ENCODE data around the gene STRBP. TPM values are rescaled to one million over a fixed set of nuclear protein-coding genes. Genes with fewer than 3 reads are reported as not detected.

Gene STRBP
- total RNA-seq, 1 experiment from 2014 or later: 74.0 TPM

DNA sequence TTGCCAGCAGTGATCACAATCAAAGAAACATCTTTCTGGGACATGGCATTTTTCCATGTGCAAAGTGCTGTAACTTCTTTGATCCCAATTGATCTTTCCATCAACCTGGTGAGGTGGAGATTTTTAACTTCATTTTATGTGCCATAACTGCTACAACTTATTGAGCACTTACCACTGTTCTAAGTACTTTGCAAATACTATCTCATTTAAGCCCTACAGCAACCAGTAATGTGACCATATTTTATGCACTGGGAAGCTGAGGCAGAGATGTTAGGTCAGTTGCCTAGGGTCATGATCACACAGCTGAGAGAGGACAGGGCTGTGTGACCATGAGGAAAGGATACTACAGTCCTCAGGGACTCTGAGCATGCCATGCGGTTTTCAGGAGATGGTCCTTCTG lies 17.9 kb upstream of the STRBP start:
- H3K56ac ChIP-seq (ENCODE audit: insufficient read length, low read depth, low read length): no peak overlapping the region
- H3K4me1 ChIP-seq (ENCODE audit: insufficient read depth, low read length): no peaks in the 10 kb centered on the region
- no peak overlapping the region for H2BK15ac ChIP-seq (ENCODE audit: low read depth, low read length)
- no peak overlapping the region for H2BK20ac ChIP-seq (ENCODE audit: low read depth, low read length, poor library complexity, severe bottlenecking)
- H2BK120ac ChIP-seq (ENCODE audit: low read depth, low read length, poor library complexity, severe bottlenecking): no peak overlapping the region
- H2AK5ac ChIP-seq (ENCODE audit: insufficient read length, low read length): no peak overlapping the region
- no peaks in the 10 kb centered on the region for H3K79me1 ChIP-seq (ENCODE audit: insufficient read depth, low read depth, low read length, poor library complexity, severe bottlenecking)
- no peak overlapping the region for H3K4me2 ChIP-seq (ENCODE audit: insufficient read depth, insufficient read length, low read length)
- no peaks in the 10 kb centered on the region for H3K23me2 ChIP-seq (ENCODE audit: insufficient read length, low read depth, low read length, poor library complexity, severe bottlenecking)
- H3K79me2 ChIP-seq (ENCODE audit: insufficient read depth, low read length): no peaks in the 10 kb centered on the region
- H3K4ac ChIP-seq (ENCODE audit: low read depth, low read length): no peak overlapping the region
- H2AFZ ChIP-seq (ENCODE audit: low read length): no peak overlapping the region
- no peak overlapping the region for H3K14ac ChIP-seq (ENCODE audit: insufficient read depth, low read length)
- no peak overlapping the region for H4K91ac ChIP-seq (ENCODE audit: insufficient read length, low read depth, low read length)
- H3K27ac Mint-ChIP-seq: no peak overlapping the region
- TF ChIP-seq, protein P1, sequence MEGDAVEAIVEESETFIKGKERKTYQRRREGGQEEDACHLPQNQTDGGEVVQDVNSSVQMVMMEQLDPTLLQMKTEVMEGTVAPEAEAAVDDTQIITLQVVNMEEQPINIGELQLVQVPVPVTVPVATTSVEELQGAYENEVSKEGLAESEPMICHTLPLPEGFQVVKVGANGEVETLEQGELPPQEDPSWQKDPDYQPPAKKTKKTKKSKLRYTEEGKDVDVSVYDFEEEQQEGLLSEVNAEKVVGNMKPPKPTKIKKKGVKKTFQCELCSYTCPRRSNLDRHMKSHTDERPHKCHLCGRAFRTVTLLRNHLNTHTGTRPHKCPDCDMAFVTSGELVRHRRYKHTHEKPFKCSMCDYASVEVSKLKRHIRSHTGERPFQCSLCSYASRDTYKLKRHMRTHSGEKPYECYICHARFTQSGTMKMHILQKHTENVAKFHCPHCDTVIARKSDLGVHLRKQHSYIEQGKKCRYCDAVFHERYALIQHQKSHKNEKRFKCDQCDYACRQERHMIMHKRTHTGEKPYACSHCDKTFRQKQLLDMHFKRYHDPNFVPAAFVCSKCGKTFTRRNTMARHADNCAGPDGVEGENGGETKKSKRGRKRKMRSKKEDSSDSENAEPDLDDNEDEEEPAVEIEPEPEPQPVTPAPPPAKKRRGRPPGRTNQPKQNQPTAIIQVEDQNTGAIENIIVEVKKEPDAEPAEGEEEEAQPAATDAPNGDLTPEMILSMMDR (conservative IDR thresholded peaks at IDR 0.05): no peak
- H3K9me3 Mint-ChIP-seq: no peaks in the 10 kb centered on the region
- no peak overlapping the region for H2BK12ac ChIP-seq (ENCODE audit: insufficient read length, low read depth, low read length)
- no peaks in the 10 kb centered on the region for H3K4me1 Mint-ChIP-seq
- no peak overlapping the region for H3T11ph ChIP-seq (ENCODE audit: low read length)
- H4K20me1 ChIP-seq (ENCODE audit: control insufficient read depth, insufficient read depth, insufficient read length): no peaks in the 10 kb centered on the region
- no peaks in the 10 kb centered on the region for H3K27me3 ChIP-seq (ENCODE audit: insufficient read depth, low read length)
- no peaks in the 10 kb centered on the region; the same call in 1 of the 2 replicates for H3K27me3 Mint-ChIP-seq (ENCODE audit: low read depth)
- no peak overlapping the region for H4K8ac ChIP-seq (replicated peaks; ENCODE audit: insufficient read length, low read depth, low read length)
- no peak overlapping the region for H3K18ac ChIP-seq (ENCODE audit: insufficient read length, low read depth, low read length)
- H3K4me3 Mint-ChIP-seq: no peak overlapping the region
- no peak overlapping the region for H3K23ac ChIP-seq (ENCODE audit: insufficient read length, low read depth, low read length)
- no peaks in the 10 kb centered on the region for H3K36me3 Mint-ChIP-seq (ENCODE audit: insufficient read depth in 1 of 3, low read depth in 3 of 3)
- no peak overlapping the region for H3K27ac ChIP-seq (ENCODE audit: insufficient read length, low read depth, low read length)
- DNase-seq: no peak
- H3K9ac ChIP-seq (ENCODE audit: extremely low read depth, insufficient read length, low read length): no peak overlapping the region
- WGBS (ENCODE audit: extremely low coverage, insufficient read length, low lambda C conversion rate): no CpG with 5 or more reads among the region's 1 CpG
- no peak overlapping the region for H2BK5ac ChIP-seq (ENCODE audit: insufficient read length, low read length)
- no peaks in the 10 kb centered on the region for H3K9me3 ChIP-seq (ENCODE audit: control insufficient read depth, low read depth, low read length)
- no peak overlapping the region for H4K5ac ChIP-seq (ENCODE audit: insufficient read length, low read depth, low read length)
